ENCODE results near the gene ABR.
"Not testable (repeated sequence)": the region's sequence is repeated elsewhere in the genome, so short reads cannot be mapped to it uniquely, and the experiment has no call there.

The ABR gene

DNA sequence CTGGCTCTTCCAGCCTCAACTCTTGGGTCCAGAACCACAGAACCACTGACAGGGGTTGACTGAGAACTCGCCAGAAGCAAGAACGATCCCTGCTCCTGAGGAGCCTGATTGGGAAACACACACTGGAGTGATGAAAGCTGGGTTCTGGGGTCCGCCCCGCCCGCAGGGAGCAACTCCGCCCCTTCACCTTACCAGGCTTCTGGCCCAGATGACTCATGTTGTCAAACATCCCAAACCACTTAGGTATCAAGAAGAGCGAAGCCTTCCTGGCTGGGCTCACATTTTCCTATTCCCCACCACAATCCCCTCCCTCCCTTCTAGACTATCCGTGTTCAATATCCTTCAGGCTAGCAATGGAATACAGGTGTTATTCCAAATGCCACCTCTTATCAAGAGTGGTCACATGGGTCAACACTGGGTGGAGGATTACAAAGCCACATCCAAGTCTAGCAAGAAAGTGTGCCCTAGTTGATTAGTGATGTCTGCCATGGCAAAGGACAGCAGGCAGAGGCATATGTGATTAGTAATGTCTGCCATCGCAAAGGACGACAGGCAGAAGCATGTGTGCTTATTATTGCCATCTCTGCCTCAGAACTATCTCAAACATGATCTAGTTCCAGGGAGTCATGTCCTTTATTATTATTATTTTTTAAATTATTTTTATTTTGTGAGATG lies 112.4 kb downstream of the ABR start:
- DNase-seq: no peak

DNA sequence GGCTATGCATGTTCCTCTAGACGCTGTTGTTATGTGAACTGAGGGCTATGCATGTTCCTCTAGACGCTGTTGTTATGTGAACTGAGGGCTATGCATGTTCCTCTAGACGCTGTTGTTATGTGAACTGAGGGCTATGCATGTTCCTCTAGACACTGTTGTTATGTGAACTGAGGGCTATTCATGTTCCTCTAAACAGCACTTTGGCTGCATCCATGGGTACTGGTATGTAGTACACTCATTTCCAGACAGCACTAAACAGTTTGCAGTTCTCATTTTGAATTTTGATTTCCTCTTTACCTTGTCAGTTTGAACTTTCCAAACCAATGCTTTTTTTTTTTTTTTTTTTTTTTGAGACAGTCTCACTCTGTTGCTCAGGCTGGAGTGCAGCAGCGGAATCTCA lies 114.4 kb downstream of the ABR start:
- DNase-seq: not testable (repeated sequence)

DNA sequence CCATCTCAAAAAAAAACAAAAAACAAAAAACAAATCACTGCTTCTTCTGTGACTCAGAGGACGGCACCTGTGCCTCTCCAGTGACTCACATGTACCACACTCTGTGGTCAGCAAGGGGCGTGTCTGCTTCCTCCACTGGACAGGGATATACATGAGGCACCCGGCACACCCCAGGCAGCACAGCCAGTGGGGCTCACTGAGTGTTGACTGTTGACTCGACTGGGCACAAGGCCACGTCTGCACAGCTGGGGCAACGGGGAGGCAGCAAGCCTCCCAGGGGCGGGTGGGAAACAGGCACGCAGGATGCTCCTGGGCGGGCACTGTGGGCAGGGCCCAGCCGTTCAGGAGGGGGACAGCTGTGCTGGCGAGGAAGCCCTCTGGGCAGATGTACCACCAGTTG lies 118.8 kb downstream of the ABR start:
- peak; percentile 37 for DNase-seq

DNA sequence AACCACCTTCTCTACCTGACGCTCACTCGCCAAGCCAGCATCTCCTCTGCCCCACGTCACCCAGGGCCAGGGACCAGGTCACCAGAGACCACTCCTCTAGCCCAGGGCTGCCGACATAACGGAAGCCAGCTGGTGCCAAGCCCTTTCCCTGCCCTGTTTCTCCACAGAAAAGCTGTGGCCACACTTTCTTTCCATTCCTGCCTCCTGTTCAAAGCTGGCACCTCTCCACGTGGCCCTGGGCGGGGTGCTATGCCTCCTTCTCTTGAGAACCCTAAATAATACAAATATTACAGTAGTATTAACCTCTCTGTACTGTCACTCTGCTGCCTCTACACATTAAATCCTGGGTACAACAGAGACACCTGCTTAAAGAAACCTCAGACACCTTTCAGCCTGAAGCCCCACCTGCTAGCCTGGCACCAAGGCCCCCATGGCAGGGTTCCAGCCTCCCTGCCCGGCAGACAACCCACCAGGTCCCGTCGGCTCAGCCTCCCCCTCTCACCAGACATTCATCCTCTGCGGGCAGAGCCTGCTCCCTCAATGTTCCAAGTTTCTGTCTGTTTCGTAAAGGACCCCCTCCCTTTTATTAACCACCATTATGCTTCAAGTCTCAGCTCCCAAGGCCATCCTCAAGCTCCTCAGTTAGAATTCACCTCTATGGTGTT lies 120.5 kb downstream of the ABR start:
- DNase-seq: no peak

DNA sequence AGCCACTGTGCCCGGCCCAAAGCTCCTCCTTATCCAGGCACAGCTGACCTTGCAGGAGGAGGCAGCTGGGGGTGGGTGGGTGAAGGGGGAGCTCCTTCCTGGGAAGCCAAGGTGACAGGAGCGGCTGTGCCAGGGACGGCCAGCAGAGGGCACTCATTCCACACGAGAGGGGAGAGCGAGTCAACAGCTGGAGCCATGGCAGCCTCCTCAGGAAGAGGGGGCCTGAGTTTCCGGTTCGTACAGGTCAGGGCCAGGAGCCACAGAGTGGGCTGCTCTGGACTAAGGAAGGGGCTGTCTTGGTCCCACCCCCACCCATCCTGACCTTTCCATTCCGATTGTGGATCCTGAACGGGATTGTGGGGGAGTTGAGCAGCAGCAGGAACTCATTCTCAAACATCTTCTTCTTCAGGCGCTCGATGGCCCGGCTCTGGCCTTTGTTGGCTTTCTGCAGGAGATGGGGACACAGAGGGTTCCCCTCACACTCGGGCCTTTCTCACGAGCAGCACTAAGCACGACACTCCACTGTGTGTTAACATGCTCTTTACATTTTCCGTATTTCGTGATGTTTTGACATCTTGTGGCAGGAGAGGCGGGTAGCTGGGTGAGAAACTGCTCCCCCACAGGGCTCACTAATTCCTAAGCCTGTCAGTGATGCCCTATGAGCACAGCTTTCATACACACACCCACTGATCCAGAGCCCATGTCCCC lies 121.2 kb downstream of the ABR start:
- no peak for DNase-seq

DNA sequence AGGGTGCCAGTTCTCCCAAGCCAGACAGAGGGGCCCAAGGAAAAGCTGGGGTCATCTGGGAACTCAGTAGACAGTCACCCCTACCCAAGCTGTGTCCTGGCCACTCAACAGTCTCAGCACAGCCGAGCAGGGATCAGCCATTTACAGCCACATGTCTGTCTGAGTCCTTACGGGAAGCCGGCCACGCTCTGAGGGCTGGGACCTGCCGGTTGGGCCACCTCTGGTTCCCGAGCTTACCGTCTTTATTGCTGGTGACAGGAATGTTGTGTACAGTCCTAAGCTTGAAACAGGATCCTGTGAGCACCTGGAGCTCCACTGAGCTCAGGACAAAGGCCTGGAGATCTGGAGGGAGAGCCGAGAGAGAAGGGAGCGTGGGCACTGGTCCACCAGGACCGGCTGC lies 123.0 kb downstream of the ABR start:
- no peak for DNase-seq

DNA sequence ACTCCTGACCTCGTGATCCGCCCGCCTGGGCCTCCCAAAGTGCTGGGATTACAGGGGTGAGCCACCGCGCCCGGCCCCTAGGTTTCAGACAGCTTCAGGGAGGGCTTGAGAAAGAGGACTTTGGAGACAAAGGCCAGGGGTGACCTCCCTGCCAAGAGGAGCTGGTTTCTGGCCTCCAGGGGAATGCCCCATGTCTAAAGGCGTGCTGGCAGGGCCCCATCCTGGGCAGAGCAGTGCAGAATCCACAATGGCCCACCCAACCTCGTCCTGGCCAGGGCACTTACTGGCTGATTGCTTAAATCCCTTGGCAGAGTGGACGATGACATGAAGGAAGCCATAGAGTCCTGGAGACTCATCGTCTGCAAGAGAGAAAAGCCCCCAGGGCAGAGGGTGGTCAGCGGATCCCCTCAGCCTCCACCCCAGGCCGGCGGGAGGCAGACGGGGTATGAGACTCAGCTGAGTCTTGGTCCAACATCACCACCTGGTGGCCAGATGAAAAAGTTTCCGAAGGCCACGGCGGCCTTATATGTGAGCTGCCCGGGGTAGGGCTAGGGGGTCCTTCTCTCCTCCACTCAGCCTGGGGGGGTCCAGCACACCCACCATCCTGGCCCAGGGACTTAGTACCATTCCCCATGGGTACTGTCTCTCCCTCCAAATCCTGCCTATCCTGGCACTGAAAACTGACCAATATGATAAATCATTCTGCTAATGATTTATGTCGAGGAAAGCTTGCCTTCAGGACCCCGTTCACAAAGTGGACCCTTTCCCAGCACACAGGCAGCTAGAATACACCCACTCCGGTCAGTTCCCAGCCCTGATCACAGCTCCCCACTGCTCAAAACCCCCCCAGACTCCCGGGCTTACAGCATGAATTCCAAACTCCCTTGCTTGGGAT lies 123.8 kb downstream of the ABR start:
- DNase-seq: peak; percentile 32

DNA sequence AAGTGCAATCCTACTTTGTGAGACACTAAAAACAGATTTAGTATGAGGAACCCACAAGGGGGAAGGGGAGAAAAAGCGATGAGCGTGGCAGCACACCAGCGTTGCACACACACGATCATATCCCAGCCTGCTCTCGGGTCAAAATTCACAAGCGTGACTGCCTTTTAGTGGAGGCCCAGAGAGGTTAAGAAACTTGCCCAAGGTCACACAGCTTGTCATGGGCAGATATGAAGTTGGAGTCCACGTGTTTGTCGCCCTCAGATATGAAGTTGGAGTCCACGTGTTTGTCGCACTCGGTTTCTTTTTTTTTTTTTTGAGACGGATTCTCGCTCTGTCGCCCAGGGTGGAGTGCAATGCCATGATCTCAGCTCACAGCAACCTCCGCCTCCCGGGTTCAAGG lies 124.5 kb downstream of the ABR start:
- no peak for DNase-seq

DNA sequence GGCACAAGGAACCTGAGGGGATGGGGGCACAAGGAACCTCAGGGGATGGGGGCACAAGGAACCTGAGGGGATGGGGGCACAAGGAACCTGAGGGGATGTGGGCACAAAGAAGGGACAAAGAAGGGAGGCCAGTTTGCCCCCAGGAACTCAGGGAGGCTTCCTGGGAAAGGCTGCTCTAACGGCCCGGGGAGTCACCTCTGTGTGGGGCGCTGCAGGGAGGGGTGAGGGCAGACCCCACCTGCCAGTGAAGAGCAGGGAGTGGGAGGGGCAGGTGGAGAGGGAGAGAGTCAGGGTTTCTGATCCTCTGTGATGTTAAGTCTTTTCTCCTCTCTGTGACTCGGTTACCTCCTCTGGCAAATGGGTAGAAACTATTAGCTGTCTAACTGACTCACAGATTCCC lies 125.1 kb downstream of the ABR start:
- DNase-seq: no peak

DNA sequence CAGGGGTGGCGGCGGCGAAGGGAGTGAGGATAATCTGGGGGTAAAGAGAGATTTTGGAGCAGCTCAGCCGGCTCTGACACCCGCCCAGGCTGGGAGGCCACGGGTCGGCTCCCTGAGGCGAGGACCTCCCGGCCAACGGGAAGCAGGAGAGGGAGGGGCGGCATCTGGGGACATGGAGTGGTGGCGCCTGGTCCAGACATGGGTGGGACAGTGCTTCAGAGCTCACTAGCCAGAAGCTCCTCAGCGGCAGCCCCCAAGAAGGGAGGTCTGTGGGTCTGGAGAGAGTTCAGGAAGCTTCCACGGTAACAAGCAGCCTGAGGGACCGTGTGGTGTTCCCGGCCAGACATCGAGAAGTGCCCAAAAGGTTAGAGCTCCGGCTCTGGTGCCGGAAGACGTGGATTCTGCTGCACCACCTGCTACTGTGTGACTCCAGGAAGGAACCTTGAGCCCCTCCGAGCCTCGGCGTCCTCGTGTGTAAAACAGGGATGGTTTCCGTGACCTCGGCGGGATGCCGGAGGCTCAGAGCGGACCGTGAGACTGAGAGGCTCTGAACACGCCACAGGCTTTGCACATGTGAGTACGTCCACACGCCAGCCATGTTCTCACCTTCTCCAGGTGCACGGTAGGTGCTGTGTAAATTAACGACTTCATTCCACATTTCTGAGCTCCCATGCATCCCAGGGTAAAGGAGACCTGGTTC lies 126.0 kb downstream of the ABR start:
- no peak for DNase-seq

DNA sequence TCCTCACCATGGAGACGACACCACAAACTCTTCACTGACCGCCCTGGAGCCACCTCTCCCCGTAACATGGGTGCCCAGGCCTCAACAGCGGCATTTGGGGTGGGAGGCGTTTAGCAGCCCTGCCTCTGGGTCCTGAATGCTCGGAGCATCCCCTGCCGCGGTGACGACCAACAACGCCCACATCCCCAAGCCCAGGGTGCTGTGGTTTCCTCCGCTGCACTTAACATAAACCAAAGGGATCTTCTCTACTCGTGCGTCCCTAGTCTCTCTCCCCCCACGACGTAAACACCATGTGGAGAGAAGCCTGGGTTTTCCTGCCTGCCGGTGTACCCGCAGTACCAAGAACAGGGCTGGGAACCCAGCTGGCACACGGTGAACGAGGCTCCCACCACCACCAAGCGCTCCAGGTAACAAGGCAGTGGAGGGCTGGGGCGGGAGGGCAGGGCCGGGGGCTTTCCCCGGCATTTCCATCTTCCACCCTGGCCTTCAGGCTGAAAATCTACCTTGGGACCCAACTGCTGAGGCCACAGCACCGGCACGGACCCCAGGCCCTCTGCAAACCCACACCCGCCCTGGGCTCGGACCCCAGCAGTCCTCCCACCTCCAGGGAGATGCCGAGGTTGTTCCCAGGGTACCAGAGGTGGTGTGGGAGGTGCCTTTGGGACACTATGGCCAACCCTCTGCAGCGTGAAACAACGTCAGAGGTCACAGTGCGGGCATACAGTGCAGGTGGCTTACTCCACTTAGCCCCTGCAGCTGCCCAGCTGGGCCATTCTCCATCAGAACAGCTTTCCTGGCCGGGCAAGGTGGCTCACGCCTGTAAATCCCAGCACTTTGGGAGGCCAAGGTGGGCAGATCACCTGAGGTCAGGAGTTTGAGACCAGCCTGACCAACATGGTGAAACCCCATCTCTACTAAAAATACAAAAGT lies 128.5 kb downstream of the ABR start:
- no peak for DNase-seq

DNA sequence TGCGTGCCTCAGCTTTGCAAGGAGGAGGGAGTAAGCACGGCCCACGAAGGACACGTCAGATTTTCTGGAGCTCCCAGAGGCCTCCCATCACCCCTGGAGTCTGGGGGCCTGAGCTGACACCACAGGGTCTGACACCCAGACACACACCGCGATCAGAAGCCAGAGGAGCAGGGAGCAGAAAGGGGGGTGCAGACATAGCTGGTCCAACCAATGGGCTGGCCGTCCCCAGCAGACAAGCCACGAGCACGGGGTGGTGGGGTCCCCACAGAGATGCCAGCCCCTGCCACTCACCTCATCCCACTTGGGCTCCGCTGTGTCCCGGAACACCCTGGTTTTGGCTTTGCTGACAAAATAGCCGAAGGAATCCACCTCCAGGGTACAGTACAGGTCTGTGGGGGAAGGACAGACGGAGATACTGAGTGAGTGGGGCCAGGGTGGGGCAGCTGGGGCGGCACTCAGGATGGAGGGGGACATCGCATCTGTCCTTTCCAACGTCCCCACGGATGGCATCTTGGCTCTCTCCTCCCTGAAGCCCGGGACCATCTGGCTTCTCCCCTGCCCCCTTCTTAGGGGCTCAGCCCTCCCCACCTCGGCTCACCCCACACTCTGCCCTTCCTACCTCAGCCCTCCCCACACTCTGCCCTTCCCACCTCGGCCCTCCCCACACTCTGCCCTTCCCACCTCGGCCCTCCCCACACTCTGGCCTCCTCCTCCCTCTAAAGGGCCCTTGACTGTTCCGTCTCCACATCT lies 129.4 kb downstream of the ABR start:
- DNase-seq: no peak

DNA sequence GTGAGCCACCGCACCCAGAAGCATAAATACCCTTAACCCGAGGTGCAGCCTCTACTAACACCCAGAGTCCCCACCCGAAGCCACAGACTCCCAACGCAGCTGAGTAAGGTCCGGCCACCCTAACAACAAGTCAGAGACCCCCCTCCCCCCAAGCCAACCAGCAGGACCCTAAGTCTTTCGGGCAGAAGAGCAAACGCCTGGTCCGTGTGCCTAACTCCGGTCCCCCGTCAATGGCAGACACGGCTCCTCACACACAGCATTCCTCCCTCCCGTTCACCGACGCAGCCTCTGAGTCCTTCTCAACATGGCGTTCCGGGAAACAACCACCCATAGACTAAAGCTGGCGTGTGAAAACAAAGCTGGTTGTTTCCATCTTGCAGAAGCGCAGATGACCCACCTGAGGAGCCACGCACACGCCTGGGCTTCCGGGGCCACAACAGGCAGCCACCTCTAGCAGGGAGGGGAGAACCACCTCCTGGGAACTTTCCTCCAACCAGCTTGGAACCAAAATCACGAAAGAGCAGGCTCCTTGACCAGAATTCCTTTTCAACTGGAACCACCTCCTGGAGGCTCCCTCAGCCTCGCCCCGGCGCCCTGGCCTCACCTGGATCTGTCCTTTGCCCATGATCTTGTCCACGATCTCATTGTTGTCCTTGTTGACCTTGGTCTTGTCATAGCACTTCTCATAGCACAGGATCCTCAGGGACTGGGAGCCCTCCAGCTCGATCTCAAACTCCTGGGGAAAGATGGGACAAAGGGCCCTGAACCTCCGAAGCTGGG lies 130.1 kb downstream of the ABR start:
- no peak for DNase-seq

DNA sequence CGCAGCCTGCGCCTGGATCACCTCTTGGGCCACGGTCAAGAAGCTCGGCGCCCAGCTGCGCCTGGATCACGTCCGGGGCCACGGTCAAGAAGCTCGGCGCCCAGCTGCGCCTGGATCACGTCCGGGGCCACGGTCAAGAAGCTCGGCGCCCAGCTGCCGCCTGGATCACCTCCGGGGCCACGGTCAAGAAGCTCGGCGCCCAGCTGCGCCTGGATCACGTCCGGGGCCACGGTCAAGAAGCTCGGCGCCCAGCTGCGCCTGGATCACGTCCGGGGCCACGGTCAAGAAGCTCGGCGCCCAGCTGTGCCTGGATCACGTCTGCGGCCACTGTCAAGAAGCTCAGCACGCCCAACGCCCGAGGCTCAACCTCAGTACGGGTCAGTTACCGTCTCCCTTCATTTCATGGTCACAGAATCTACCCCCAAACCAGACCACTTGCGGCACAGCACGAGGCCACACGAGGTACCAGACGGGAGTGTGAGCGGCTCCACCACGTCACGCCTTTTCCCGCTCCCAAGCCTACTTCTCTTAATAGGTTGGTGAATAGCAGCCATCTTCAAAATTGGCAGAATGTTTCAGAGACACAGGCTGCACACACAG lies 131.2 kb downstream of the ABR start:
- DNase-seq: not testable (repeated sequence)

DNA sequence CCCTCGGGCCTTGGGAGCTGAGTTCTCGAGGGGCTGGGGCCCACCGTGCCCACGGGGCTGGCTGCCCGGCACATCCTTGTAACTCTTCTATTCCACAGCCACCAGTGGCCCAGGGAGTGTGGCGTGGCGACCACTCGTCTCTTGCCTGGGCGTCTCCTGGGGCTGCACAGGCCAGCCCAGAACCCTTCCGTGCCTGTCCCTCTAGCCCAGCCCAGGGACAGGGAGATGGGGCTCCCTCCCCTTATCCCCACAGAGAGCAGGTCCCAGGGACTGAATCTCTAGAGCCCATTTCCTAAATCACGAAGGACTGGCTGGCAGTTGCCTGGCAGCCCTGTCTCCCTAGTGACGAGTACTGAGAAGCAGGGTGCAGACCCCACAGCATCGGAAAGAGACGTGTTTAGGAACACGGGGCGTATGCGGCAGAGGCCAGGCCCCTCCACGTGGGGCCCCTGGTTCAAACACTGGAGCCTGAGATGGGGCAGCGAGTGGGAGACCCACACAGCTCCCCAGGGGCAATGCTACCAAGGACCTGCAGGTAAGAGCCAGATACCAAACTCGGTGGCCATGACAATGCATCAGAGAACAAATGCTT lies 131.8 kb downstream of the ABR start:
- DNase-seq: no peak

DNA sequence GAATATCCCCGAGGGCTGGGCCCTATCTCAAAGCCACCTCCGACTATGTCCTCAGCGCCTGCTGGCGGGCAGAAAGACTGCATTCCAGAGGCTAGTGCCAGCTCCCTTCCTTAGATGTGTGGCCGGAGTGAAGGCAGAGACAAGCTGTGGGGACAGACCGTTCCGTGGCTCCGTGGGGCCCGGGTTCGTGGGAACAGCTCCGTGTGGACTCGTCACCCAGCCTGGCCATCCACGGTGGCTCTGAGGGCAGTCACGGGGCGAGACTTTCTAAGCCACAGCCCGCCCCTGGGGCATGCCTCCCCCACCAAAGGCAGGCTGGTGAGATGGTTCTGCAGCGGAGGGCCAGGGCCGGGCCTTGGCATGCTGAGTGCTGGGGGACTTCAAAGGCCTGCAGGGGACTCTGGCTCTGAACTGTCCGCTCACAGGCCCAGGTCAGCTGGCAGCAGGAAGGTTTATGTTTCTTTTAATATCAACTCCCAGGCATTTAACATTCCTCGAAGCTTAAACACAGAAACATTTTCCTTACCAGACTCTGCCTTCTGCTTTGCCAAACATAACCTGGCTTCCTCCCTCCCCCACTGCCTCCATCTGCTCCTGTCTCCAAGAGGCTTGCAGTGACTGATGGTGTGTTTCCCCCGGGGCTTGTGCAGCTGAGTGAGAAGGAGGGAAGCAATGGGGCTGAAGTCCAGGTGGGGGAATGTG lies 132.5 kb downstream of the ABR start:
- DNase-seq: no peak

DNA sequence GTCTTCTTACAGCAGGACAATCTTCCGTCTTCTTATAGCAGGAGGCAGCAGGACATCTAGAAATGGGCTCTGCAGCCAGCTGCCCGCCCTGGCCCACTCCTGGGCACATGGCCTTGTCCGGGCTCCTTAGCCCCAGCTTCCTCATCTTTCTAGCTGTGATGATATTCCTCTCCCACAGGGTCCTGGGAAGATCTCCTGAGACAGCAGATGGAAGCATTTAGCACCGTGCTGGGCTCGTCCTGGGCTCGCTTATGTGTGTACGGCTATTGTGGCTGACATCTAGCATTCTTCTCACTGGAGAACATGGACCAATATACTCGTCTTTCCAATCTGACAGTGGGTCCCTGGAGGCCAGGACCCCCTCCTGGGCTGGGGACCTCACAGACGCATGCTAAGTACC lies 134.3 kb downstream of the ABR start:
- DNase-seq: no peak

DNA sequence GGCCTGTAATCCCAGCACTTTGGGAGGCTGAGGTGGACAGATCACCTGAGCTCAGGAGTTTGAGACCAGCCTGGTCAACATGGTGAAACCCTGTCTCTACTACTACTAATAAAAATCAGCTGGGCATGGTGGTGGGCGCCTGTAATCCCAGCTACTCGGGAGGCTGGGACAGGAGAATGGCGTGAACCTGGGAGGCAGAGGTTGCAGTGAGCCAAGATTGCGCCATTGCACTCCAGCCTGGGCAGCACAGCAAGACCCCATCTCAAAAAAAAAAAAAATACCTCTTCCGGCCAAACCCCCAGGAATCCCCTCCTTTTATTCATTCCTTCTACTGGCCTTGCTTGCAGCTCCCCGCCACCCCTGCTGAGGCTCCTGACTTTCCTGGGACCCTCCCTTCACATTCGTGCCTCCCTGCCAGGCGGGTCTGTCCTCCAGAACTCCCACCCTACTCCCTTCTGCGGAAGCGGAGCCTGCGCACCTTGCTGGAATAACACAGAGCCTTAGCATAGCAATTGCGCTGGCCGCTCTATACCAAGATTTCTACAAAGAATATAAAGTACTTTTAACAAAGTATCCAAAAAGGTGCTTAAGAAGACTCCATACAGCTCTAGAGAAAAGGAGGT lies 135.3 kb downstream of the ABR start:
- not testable (repeated sequence) for DNase-seq

Data from CD4-positive, alpha-beta T cell treated with Interleukin-15 for 1 hour (primary cell).